Vagina (tissue), 2 donors: ENCODE results near the gene CADPS.

Source experiments
- POLR2AphosphoS5 ChIP-seq, 2 donors: sonication (generic); formaldehyde crosslinking; IDR thresholded peaks; one replicate each; pipeline ENCODE4 v1.9.0; 2017; ENCODE audit warnings: antibody characterized with exemption in 2 of 2, mild to moderate bottlenecking in 2 of 2, low read depth in 1 of 2; ENCODE audit not compliant: insufficient read depth in 1 of 2
- TF ChIP-seq, protein P1 (sequence below), 3 experiments: fragments of 450-650 bp in 2 of 3; fragments of 200-600 bp in 1 of 3; sonication (generic) in 1 of 3; IDR thresholded peaks; one replicate each; pipeline ENCODE4 v1.5.1; 2017 to 2019; ENCODE audit warnings: antibody characterized with exemption in 3 of 3, mild to moderate bottlenecking in 2 of 3, moderate library complexity in 2 of 3

DNA sequence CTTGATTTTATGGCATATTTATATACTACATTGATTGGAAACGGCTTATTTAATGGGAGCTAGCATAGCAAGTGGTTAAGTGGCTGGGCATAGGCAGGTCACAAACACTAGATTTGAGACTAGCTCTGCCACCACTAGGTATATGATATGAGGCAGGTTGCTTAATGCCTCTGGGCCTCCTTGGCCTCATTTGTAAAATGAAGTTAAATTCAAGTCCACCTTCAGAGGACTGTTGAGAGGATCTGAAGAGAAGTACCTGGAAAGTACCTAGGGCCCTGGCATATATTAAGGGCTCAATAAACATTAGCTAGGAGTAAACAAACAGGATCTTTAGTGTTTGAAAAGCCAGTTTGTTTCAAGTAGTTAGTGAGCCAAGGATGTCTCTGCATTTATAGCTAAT, 335.5 kb downstream of the CADPS start:
- TF ChIP-seq, protein P1, sequence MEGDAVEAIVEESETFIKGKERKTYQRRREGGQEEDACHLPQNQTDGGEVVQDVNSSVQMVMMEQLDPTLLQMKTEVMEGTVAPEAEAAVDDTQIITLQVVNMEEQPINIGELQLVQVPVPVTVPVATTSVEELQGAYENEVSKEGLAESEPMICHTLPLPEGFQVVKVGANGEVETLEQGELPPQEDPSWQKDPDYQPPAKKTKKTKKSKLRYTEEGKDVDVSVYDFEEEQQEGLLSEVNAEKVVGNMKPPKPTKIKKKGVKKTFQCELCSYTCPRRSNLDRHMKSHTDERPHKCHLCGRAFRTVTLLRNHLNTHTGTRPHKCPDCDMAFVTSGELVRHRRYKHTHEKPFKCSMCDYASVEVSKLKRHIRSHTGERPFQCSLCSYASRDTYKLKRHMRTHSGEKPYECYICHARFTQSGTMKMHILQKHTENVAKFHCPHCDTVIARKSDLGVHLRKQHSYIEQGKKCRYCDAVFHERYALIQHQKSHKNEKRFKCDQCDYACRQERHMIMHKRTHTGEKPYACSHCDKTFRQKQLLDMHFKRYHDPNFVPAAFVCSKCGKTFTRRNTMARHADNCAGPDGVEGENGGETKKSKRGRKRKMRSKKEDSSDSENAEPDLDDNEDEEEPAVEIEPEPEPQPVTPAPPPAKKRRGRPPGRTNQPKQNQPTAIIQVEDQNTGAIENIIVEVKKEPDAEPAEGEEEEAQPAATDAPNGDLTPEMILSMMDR (IDR thresholded peaks at IDR 0.05): no peak
- TF ChIP-seq POLR2AphosphoS5 (IDR thresholded peaks at IDR 0.05; ENCODE audit: insufficient read depth in 1 of 2, low read depth in 1 of 2): no peak
